ENCODE data around the gene RACK1. TPM values are rescaled to one million over a fixed set of nuclear protein-coding genes. Genes with fewer than 3 reads are reported as not detected.

Gene RACK1
- total and polyA plus RNA-seq, 2 of the 13 experiments (the other 11 are each of a cell fraction or from before 2014, with no cell fraction given), result 2,514 to 6,141 TPM

DNA sequence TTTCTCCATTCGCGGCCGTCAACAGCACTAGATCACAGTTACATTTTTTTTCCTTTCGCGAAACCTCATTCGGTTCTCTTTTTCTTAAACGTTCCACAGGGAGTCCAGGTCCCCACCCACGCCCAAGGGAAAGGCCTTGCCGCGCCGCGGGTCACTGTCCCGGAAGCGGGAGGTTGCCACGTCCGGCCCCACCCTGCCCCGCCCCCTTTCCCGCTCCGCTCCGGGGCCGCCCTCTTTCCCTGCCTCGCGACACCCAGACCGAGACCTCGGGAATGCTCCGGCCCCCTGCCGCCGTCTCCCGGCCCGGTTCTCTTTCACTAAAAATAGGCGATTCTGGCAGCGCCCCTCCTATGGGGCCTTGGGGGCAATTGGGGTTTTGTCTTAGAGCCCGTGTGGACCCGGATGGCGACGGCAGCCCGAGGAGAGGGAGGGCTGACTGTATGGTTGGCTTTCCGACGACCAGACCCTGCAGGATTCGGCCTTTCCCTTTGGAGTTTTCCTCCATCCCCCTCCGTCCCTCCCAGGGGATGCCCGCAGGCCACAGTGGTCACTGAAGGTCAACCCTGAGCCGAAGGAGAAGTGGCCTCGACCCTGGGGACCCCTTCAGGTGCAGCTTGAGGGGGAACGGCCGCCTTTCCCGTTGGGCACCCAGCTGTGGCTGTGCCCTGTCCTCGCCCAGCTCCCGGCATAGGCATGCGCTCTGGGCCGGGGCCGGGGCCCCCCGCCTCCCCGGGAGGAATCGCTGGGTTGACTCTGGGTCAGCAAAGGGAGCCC is 2.8 kb upstream of the RACK1 start (continued):
- TF ChIP-seq PBX2 (CRISPR knock-in tag; IDR thresholded peaks at IDR 0.05) (no peak), TRAFD1 (CRISPR knock-in tag; IDR thresholded peaks at IDR 0.05; ENCODE audit: borderline replicate concordance) (0 out of 2 replicates have a peak, but pooled peaks have one; percentile 60), ISX (CRISPR knock-in tag; conservative IDR thresholded peaks at IDR 0.05) (peak; percentile 51; the same call in 1 of the 2 replicates), KAT8 (CRISPR knock-in tag; IDR thresholded peaks at IDR 0.05) (peak; percentile 64), ARID2 (CRISPR knock-in tag; IDR thresholded peaks at IDR 0.05; ENCODE audit: borderline replicate concordance) (no peak), ZNF562 (CRISPR knock-in tag; IDR thresholded peaks at IDR 0.05; ENCODE audit: borderline replicate concordance) (no peak), ZNF609 (CRISPR knock-in tag; IDR thresholded peaks at IDR 0.05; ENCODE audit: borderline replicate concordance) (0 out of 2 replicates have a peak, but pooled peaks have one; percentile 33), FOXJ3 (CRISPR knock-in tag; IDR thresholded peaks at IDR 0.05; ENCODE audit: borderline replicate concordance) (no peak; the same call in 1 of the 2 replicates), ZNF547 (CRISPR knock-in tag; IDR thresholded peaks at IDR 0.05) (peak; percentile 86), SNRNP70 (IDR thresholded peaks at IDR 0.05; ENCODE audit: low read depth, low read length) (no peak), MEIS1 (CRISPR knock-in tag; IDR thresholded peaks at IDR 0.05; ENCODE audit: borderline replicate concordance) (peak; percentile 84), ZNF331 (CRISPR knock-in tag; IDR thresholded peaks at IDR 0.05) (no peak), SRSF1 (optimal IDR thresholded peaks at IDR 0.05; ENCODE audit: low read depth, low read length) (no peak)
- TF ChIP-seq, protein P1, sequence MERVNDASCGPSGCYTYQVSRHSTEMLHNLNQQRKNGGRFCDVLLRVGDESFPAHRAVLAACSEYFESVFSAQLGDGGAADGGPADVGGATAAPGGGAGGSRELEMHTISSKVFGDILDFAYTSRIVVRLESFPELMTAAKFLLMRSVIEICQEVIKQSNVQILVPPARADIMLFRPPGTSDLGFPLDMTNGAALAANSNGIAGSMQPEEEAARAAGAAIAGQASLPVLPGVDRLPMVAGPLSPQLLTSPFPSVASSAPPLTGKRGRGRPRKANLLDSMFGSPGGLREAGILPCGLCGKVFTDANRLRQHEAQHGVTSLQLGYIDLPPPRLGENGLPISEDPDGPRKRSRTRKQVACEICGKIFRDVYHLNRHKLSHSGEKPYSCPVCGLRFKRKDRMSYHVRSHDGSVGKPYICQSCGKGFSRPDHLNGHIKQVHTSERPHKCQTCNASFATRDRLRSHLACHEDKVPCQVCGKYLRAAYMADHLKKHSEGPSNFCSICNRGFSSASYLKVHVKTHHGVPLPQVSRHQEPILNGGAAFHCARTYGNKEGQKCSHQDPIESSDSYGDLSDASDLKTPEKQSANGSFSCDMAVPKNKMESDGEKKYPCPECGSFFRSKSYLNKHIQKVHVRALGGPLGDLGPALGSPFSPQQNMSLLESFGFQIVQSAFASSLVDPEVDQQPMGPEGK (CRISPR knock-in tag; IDR thresholded peaks at IDR 0.05), result peak; percentile 26; the same call in 1 of the 2 replicates
- TF ChIP-seq, protein P2, sequence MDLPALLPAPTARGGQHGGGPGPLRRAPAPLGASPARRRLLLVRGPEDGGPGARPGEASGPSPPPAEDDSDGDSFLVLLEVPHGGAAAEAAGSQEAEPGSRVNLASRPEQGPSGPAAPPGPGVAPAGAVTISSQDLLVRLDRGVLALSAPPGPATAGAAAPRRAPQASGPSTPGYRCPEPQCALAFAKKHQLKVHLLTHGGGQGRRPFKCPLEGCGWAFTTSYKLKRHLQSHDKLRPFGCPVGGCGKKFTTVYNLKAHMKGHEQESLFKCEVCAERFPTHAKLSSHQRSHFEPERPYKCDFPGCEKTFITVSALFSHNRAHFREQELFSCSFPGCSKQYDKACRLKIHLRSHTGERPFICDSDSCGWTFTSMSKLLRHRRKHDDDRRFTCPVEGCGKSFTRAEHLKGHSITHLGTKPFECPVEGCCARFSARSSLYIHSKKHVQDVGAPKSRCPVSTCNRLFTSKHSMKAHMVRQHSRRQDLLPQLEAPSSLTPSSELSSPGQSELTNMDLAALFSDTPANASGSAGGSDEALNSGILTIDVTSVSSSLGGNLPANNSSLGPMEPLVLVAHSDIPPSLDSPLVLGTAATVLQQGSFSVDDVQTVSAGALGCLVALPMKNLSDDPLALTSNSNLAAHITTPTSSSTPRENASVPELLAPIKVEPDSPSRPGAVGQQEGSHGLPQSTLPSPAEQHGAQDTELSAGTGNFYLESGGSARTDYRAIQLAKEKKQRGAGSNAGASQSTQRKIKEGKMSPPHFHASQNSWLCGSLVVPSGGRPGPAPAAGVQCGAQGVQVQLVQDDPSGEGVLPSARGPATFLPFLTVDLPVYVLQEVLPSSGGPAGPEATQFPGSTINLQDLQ (CRISPR knock-in tag; IDR thresholded peaks at IDR 0.05), result peak; percentile 70; the same call in 1 of the 2 replicates

Measured in HepG2 (cell line).